DMS79 treated with DMSO at 0.1 percent for 48 hours (cell line): ENCODE results near the gene LMCD1.
"Not testable (repeated sequence)": the region's sequence is repeated elsewhere in the genome, so short reads cannot be mapped to it uniquely, and the experiment has no call there.

Source experiments
- DNase-seq: peaks from one replicate; lab custom pipeline; 2025; lab: John Stamatoyannopoulos, UW

The LMCD1 gene

DNA sequence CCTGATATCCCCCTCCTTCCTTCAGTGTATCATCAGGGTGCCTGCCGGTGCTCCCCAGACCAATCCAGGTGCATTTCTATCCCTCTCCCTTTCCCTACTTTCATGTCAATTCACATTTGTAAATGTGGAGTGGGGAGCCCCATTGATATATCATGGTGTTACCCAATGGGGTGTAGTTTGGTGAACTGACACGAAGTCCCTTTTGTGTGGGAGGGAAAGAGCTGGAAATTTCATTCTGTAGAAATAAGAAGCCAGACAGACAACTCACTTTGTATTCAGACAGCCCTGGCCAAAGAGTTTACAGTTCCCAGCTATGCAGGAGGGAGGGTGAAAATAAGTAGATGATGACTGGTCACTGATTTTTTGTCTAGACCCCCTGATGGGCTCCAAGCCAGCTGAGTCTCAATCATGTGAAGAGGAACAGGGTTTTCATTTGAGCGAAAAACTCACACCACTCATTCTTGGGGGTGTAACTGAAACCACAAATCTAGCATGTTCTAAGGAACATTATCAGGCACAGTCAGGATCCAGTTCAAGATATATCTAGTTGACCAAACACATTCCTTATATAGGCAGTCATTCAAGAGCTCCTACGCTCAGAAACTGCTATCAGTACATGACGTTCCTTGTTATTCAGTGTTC lies 58.9 kb downstream of the LMCD1 start:
- DNase-seq, result no peak

DNA sequence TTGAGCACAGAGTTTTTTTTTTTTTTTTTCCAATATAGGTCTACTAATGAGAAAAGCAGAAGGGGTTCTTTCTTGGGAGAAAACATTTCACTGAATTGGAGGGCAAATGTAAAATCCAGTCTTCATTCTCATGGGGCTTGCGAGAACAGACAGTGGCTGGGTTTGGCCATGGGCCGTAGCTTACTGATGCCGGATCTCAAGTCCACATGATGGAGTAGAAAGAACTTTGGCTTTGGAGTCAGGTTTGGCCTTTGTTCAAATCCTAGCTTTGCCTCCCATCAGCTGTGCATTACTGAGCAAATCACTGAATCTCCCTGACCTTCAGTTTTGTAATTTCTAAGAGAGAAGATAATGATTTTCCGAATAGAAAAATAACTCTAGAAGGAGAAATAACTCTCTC lies 59.7 kb downstream of the LMCD1 start:
- no peak for DNase-seq

DNA sequence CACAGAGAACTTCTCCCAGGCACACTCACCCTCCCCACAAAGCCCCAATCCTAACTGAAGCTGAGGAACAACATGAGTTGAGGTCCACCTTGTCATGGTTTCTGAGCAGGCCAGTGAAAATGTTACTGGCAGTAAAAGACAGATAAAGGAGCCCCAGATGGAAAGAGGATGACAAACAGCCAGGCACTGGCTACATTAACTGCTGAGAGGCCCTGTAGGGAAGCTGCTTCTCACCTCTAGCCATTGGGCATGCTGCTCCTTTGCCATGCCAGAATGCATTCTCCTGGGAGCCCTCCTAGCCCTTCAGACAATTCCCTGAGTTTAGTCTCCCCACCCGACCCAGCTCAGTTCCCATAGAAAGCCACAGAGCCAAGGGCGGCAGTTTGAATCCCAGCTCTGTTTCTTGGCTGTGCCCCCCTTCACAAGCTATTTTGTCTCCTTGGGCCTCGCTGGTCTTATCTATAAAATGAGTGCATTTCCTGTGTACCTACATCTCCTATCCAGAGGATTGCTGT lies 60.5 kb downstream of the LMCD1 start:
- DNase-seq, result no peak

DNA sequence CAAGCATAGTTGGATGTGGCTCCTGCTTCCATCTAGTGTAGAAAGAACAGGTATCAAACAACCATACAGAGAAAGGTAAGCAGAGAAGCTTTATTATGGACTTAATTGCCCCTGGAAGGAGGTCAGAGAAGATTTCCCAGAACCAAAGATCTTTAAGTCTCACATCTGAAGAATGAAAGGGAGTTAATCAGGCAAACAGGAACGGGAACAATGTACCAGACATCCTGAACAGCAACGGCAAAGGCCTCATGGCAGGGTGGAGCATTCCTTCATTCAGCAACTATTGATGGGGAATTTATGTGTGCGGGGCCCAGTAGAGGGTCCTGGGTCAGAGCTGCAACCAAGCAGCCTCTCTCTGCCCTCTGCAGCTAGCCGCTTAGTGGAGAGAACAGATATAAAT lies 61.5 kb downstream of the LMCD1 start:
- DNase-seq, result no peak

DNA sequence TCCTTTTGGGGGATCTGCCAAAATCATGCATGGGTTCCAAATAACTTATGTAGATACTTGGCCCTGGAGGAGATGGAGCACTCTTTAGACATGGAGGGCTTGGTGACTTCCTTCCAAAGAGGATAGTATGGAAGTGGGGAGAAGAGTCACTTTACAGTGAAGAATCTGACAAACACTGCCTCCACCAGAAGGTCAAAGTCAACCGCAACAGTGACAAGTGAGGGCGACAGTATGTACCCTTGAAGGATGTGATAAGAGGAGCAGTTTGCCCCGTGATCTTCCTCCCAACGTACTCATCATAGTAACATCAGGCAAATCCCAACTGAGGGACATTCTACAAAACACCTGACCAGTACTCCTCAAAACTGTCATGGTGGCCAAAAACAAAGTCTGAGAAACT lies 62.0 kb downstream of the LMCD1 start:
- no peak for DNase-seq

DNA sequence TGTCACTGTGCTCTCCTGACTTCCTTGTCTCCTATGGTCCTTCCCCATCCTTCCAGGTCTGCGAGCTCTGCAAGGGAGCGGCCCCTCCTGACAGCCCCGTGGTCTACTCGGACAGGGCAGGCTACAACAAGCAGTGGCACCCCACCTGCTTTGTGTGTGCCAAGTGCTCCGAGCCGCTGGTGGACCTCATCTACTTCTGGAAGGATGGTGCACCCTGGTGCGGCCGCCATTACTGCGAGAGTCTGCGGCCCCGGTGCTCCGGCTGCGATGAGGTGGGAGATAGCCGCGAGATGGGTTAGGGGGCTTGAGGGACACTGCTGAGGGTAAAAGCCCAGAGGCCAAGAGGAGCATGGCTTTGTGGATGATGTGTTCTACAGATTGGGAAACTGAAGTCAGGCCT lies 63.8 kb downstream of the LMCD1 start:
- DNase-seq, result no peak

DNA sequence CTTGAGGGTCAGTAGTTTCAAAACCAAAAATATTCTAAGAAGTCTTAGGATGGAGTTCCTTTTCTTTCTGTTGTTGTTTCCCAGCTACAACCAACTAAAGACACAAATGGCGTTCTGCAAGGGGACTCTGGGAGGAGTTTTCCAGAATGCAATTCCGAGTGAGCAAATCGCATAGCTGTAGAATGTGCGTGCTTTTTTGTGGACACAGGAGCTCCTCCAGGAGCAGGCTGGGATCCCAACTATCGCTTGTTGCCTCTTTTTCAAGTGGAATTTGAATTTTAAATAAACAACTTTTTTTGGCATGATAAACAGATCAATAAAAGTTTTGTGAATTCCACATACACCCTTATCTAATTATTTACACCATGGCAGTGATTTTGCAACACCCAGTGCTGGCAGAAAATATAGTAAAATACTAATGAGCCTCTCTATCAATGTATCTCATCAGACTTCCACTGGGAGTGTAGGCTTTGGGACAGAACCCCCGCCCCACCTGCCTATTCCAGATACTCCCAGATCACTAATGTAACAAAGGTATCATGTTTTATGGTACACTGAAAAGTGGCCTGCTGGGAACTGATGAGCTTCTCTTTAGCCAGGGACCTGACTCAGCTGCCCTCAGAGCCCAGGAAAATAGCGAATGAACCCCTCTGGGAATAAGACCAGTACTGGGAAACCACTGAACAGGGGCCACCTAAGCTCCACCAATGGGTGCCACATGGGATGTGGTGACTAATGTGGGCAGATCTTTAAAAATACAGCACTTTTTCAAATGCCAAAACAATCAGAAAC lies 66.4 kb downstream of the LMCD1 start:
- DNase-seq, result no peak

DNA sequence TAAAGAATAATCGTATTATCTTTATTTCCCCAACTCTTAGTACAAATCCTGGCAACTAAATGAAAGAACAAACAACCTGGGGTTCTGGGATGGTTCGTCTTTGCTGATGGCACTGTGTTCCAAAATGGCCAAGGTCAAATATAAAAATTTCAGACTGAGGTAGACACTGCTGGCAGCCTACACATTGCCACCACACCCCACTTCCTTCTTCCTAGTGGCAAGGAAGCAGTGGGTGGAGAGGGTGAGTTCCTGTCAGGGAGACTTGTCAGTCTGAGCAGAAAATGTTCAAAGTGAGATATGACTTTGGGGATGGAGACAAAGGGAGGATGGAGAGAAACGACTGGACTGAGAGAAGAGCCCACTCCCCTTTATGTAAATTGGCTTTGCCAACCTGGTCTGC lies 69.6 kb downstream of the LMCD1 start:
- DNase-seq, result no peak

DNA sequence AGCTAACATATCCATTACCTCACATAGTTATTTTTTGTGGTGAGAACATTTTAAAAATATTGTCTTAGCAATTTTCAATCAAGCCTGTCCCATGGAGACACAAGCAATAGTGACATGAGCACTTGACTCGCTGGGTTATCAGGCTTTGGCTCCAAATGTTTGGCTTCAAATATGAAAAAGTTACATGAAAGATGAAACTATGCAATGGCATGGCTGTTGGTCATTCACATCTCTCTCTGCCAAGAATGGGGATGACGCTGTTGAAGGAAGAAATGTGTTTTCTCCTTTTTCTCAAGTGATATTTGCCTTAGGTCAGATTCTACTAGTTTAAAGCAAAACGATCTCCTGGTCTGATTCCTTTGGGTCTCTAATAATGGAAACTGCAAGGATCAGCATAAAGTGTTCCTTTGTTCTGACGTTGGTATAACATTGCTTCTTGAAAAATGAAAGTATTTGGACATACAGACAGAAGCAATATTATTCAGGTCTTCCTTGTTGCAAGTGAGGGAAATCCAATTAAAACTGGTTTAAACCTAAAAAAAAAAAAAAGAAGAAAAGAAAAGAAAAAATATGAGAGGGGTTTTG lies 71.8 kb downstream of the LMCD1 start:
- DNase-seq, result no peak

DNA sequence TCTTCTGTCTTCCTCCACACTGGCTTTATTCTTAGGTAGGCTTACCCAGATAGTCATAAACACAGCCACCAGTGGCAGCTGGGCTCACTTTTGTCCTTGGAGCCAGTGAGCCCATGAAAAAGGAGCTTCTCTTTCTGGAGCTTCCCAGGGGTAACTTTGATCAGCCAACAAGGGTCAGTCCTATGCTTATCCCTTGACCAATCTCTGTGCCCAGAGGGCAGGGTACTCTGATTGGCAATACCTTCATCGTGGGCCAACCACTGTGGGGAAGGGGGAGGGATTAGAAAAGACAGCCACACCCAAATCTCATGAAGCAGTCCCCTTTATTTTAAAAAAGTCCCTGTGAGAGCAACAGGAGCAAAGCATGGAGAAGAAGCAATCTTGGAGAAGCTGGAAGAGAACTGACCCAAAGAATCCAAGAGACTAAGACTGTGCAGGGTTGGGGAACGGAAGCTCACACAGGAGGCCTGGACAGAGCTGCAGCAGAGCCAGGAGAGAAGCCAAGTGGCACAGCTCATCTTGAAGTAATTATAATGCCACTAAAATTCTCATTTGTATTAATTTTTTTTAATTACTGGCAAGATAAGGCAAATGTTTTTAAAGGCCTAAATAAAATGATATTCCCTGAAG lies 72.5 kb downstream of the LMCD1 start:
- DNase-seq, result no peak

DNA sequence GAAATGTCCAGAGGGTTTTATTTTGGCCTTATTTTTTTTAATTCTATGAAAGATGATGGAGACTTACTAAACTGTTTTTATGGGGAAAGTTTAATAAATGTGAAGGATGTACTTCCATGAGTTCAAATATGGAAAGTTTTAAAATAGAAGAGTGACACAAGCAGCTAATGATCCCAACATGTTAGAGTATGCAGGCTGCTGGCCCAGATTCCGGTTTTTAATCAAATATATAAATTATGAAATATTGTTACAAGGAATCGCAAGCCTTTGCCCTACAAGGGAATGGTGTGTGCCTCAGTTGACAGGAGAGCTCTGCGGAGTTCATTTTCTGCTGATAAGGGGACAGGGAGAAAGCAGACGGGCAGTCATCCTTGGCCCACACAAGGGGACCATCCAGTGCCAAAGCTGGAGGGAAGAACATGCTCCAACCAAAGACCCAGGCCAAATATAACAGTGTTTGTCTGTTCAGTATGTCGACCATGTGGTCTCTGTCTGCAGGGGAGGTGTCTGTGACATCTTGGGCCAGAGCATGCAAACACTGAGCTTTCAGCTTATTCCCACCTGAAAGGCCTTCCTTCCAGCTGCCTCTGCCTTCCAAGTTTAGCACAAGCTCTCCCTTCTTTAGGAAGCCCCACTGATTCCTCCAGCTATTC lies 73.2 kb downstream of the LMCD1 start:
- DNase-seq, result no peak

DNA sequence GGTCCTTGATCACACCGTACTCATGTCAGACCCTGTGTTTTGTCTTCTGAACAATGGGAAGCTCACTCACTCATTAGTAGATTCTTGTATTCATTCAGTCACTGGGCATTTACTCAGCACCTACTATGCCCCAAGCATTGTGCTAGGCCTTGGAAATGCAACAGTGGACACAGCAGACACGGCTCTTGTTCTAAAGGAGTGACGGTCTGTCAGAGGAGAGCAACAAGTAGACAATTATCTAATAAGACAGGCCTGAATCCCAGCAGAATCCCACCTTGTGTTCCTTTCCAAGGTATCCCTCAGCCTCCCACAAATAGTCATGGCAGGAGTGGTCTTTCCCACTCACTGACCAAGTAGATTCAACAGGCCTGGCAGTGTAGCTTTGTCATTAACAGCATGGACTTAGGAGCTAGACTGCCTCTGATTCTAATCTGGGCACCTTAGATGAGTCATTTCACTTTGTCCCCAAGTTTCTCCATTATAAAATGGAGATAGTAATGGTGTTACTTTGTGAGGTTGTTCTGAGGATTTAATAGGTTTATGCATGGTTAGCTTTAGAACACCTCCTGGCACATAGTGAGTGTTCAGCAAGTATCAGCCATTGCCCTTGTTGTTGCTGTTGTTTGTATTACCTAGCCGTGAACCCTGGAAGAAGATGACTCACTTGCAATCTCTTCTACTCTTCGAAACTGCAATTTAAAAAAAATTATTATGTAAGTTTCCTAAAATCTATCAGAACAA lies 73.9 kb downstream of the LMCD1 start:
- DNase-seq, result no peak

DNA sequence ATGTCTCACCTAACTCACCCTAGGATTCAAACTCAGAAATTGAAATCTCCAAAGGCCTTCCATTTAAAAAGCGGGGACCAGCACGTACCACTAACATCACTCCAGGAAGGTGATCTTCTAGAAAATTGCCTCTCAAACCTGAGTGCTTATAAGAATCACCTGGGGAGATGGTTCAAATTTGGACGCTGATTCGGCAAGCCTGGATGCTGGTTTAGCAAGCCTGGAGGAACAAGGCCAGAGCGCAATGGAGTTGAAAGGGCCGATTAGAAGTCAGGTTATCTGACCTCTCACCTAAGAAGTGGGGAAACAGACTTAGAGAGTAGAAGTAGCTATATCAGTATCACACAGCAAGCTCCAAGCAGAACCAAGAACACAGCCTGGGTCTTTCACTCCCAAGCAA lies 74.8 kb downstream of the LMCD1 start:
- DNase-seq, result no peak

DNA sequence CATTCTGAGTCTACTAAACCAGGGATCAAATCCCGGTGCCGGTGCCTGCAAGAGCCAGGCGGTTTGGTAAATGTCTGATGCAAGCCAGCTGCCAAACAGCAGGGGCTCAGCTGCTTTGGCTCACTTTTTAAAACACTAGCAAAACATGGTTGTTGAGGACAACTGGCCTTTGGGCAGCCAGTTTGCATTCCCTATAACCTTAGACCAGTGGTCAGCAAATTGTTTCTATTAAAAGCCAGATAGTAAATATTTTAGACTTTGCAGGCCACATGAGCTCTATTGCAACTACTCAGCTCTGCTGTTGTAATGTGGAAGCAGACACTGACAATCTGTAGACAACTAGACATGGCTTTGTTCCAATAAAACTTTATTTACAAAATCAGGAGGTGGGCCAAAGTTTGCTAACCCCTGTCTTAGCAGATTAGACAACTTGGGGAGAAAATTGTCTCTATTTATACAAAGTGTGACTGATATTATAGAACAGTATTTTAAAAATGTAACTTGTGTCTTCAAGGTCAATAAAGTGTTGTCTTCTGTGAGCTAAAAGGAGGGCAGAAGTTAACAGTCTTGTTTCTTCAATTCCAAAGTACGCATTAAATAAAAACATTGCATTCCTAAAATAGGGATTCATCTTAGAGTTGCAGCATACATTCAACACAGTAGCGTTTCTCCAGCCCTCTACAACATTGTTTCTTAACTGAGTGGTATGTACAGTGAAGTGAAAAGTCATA lies 75.4 kb downstream of the LMCD1 start:
- no peak for DNase-seq

DNA sequence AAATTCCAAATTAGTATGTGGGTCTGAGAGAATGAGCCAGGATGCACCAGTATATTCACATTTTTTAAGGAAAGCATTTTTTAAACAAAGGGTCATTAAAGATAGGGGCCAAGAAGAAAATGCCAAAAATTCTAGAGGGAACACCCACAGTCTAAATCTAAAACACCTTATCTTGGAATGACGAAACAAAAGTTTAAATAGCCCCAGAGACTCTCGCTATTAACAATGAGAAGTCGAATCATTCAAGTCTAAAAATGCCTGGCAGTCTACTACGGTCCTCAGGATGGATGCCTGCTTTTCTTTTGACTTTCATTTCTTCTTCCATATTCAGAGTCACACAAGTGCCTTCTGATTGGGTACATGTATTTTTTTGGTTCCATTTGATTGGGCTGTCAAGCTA lies 76.7 kb downstream of the LMCD1 start:
- no peak for DNase-seq

DNA sequence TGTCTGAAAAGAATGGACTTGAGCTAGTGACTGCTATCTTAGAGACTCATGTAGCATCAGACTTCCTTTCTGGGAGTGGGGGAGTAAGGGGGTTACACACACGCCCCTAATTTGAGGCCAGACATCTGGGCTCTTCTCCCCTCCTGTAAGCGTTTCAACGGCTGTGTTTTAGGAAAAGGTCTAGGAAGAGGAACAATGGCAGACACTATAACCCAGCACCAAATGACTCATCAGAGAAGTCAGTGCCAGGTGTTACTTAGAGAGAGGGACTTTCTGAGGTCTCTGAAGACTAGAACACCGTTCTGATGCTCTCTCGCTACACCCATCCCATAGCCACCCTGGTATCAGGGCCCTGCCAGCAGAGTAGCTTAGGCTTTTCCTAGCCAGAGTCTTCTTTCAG lies 77.5 kb downstream of the LMCD1 start:
- no peak for DNase-seq

DNA sequence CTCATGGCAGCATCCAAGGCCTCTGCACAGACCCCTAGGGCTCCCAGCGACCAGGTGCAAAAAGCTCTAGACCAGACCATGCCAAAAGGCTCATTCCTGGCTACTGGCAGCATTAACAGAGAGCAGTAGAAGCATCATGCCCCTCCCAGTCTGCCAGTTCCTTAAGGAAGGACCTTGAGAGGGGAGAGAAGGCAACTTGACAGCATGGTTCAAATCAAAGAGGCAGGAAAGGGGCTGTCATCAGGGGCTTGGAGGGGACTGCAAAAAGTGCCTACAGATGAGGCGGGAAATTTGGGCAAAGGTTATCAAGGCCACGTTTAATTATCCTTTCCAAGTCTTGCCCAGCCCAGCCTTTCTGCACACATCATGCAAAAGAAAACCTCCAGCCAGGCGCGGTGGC lies 78.3 kb downstream of the LMCD1 start:
- DNase-seq, result no peak

DNA sequence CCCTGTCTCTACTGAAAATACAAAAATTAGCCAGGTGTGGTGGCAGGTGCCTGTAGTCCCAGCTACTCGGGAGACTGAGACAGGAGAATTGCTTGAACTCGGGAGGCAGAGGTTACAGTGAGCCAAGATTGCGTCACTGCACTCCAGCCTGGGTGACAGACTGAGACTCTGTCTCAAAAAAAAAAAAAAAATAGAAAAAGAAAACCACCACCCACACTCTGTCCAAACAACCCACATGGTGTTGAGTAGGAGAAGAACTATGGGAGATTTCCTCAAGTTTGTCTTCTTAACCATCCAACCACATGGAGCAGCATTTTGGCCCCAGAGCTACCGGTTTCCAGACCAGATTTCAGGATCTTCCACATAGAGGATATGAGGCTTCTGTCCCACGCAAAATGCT lies 78.8 kb downstream of the LMCD1 start:
- not testable (repeated sequence) for DNase-seq

DNA sequence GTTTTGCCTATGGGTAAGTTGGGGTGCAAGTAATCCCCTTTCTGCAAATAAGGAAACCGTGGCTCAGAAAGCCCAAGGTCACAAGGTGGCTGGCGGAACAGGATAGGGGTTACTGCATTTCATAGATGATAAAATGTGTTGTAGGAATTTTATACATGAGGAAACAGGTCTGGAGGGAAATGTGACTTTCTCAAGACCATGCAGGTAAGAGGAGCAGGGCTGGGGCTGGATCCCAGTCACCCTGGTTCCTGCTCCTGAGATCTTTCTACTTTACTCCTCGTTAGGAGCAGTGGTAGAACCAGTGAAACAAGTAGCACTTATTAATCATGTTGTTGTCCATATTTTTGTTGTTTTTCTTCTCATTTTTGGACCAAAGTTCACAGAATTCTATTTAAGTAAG lies 79.8 kb downstream of the LMCD1 start:
- no peak for DNase-seq

DNA sequence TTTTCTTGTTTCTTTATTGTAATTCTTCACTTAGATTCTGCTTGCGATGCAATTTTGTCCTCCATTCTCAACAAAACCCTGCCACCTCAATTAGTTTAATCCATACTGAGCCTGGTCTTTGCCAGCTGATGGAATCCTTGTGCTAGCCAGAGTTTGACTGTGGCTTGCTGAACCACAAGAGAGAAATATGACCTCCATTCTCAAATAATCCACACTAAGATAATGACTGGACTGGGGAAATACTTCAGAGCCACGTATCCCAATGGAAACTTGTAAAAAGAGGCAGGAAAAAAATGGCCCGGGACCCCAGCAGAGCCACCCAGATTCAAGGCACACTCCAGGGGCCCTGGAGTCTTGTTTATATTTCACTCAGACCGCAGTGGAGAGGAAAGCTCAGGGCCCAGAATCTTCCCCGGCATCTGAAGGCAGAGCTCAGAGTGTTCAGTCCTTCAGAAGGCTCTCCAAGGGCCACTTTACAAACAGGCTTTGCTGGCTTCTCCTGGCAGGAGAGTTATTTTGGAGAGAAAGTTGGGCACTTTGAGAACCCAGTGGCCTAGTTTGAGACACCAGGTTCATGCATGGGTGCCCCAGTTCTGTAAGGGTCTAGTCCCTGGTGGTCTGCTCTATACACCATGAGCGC lies 80.3 kb downstream of the LMCD1 start:
- no peak for DNase-seq
